NB4 (cell line): ENCODE data around the gene CCDC68.

Experiments used
- MYC ChIP-seq: IDR thresholded peaks from 2 replicates; pipeline ENCODE4 v1.6.1; 2011; ENCODE audit warnings: low read depth, low read length
- POLR2A ChIP-seq: IDR thresholded peaks from 2 replicates; pipeline ENCODE4 v1.6.1; 2011; ENCODE audit warnings: mild to moderate bottlenecking; ENCODE audit not compliant: insufficient read length; ENCODE audit errors: extremely low read depth
- TF ChIP-seq, protein P1 (sequence below): IDR thresholded peaks from one replicate; pipeline ENCODE4 v1.5.1; 2012; ENCODE audit warnings: low read depth, low read length
- TF ChIP-seq, protein P2 (sequence below): IDR thresholded peaks from 2 replicates; pipeline ENCODE4 v1.6.1; 2011; ENCODE audit warnings: low read depth, low read length

DNA sequence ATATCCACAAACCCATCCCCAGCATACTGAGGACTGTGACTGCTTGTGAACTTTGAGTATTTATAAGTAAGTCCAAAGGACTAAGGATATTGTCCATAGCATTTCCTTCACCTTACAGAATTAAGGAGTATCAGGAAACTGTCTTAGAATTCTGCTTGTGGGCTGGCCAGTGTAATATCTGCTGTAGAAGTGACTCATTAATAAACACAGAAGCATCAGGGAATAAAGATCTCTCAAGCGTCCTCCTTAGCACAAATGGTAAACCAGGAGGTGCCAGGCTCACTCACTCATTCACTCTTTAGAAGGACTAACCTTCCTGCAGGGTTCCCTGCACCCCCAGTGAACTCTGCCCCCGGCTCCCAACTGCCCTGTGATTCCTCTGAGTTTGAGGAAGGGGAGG is 31.0 kb downstream of the CCDC68 start:
- TF ChIP-seq, protein P1, sequence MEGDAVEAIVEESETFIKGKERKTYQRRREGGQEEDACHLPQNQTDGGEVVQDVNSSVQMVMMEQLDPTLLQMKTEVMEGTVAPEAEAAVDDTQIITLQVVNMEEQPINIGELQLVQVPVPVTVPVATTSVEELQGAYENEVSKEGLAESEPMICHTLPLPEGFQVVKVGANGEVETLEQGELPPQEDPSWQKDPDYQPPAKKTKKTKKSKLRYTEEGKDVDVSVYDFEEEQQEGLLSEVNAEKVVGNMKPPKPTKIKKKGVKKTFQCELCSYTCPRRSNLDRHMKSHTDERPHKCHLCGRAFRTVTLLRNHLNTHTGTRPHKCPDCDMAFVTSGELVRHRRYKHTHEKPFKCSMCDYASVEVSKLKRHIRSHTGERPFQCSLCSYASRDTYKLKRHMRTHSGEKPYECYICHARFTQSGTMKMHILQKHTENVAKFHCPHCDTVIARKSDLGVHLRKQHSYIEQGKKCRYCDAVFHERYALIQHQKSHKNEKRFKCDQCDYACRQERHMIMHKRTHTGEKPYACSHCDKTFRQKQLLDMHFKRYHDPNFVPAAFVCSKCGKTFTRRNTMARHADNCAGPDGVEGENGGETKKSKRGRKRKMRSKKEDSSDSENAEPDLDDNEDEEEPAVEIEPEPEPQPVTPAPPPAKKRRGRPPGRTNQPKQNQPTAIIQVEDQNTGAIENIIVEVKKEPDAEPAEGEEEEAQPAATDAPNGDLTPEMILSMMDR, result no peak
- TF ChIP-seq POLR2A (no peak), MYC (no peak)
- TF ChIP-seq, protein P2, sequence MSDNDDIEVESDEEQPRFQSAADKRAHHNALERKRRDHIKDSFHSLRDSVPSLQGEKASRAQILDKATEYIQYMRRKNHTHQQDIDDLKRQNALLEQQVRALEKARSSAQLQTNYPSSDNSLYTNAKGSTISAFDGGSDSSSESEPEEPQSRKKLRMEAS, result no peak
